Measurements from ENCODE around the gene ESF1.

The ESF1 gene

DNA sequence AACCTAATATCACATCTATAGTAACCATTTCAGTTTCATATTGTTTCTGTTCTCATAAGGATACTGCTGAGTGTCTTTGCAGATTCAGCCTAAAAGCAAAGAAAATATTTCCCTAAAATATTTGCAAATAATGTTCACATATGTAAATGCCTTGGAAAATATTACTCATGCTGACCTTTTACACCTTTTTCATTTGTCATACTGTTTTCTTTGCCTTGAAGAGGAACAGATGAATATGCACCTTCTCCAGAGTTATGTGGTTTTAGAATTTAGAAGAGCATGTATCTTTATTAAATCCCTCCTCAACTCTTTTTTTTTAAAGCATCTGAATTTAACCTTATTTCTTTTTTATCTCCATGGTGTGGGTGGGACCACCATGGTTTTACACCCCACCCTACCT is 32.6 kb upstream of the ESF1 start:
- TF ChIP-seq ZFX (IDR thresholded peaks at IDR 0.05), result no peak
- TF ChIP-seq CTCF (conservative IDR thresholded peaks at IDR 0.05), result no peak
- H3K27ac ChIP-seq, result no peak overlapping the region

GRCh38 chr20:13816757-13817156 is 32.0 kb upstream of the ESF1 start:
- no peak overlapping the region for H3K27ac ChIP-seq

GRCh38 chr20:13814672-13815071 is 30.0 kb upstream of the ESF1 start:
- TF ChIP-seq CTCF (conservative IDR thresholded peaks at IDR 0.05) (no peak), ZFX (IDR thresholded peaks at IDR 0.05) (no peak)
- H3K27ac ChIP-seq, result no peak overlapping the region

More at GRCh38 chr20:13816757-13817156, 32.0 kb upstream of the ESF1 start:
- no peak for TF ChIP-seq ZFX (IDR thresholded peaks at IDR 0.05)

GRCh38 chr20:13813910-13814309 is 29.2 kb upstream of the ESF1 start:
- no peak overlapping the region for H3K27ac ChIP-seq
- TF ChIP-seq ZFX (IDR thresholded peaks at IDR 0.05) (no peak), CTCF (conservative IDR thresholded peaks at IDR 0.05) (no peak)

GRCh38 chr20:13810446-13810845 is 25.7 kb upstream of the ESF1 start:
- H3K27ac ChIP-seq, result no peak overlapping the region
- TF ChIP-seq ZFX (IDR thresholded peaks at IDR 0.05), result no peak
- TF ChIP-seq CTCF (conservative IDR thresholded peaks at IDR 0.05), result no peak

DNA sequence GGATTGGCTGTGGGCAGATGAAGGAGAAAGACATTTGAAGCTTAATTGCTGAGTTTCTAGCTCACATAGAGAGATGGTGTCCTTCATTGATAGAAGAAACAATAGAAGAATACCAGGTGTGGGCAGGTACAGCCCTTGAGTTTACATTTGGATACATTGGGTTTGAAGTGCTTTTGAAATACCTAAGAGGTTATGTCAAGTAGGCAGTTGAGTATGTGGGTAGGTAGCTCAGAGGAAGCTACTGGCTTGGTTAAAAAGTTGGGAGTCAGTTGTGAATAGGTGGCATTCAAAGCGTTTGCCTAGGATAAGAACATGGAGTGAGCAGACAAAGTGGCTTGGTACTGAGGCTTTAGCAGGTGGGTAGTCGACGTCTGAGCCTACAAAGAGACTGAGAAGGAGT is 25.1 kb upstream of the ESF1 start:
- no peak overlapping the region for H3K27ac ChIP-seq
- TF ChIP-seq CTCF (conservative IDR thresholded peaks at IDR 0.05) (no peak), ZFX (IDR thresholded peaks at IDR 0.05) (no peak)

- no peak for TF ChIP-seq ZFX (IDR thresholded peaks at IDR 0.05)
- TF ChIP-seq CTCF (conservative IDR thresholded peaks at IDR 0.05), result no peak
- H3K27ac ChIP-seq, result no peak overlapping the region
Observed at GRCh38 chr20:13809373-13809772, 24.7 kb upstream of the ESF1 start.

DNA sequence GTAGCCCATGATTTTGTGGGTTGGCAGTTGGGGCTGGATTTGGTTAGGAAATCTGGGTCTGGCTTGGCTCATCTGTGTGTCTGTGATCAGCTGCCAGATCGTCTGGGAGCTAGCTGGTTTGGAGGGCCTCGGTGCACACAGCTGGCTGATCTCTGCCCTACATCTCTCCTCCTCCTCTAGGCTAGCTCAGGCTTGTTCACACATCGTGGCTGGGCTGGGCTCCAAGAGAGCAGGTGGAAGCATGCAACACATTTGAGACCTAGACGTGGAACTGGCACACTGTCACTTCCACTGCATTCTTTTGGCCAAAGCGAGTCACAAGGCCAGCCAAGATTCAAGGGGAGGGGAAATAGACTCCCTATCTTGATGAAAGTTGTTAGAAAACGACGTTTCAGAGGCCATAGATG is 16.0 kb upstream of the ESF1 start:
- no peak for TF ChIP-seq ZFX (IDR thresholded peaks at IDR 0.05)
- TF ChIP-seq CTCF (conservative IDR thresholded peaks at IDR 0.05), result no peak
- H3K27ac ChIP-seq, result no peak overlapping the region
